HG03095 (cell line): ENCODE measurements around the gene ZFHX2.

Experiments used
- ATAC-seq: cut with Tn5 transposase; IDR thresholded peaks from one replicate; pipeline ENCODE4 v1.9.1; 2021; ENCODE audit warnings: moderate library complexity; ENCODE audit not compliant: unreplicated experiment

Gene ZFHX2

GRCh38 chr14:23573384-23574015 is 21.9 kb upstream of the ZFHX2 start:
- ATAC-seq, result no peak

GRCh38 chr14:23572836-23573235 is 21.3 kb upstream of the ZFHX2 start:
- ATAC-seq, result no peak

GRCh38 chr14:23572524-23572828 is 20.9 kb upstream of the ZFHX2 start:
- ATAC-seq, result no peak

GRCh38 chr14:23571701-23572523 is 20.3 kb upstream of the ZFHX2 start:
- ATAC-seq, result no peak

- no peak for ATAC-seq
Observed at GRCh38 chr14:23570806-23571483, 19.4 kb upstream of the ZFHX2 start.

- no peak for ATAC-seq
Observed at GRCh38 chr14:23569443-23570151, 18.0 kb upstream of the ZFHX2 start.

GRCh38 chr14:23568600-23569331 is 17.2 kb upstream of the ZFHX2 start:
- ATAC-seq, result no peak

- no peak for ATAC-seq
Observed at GRCh38 chr14:23568021-23568599, 16.5 kb upstream of the ZFHX2 start.

GRCh38 chr14:23567186-23568020 is 15.8 kb upstream of the ZFHX2 start, which contains the start of gene AP1G2:
Gene AP1G2 (minus strand): TSS chr14:23567791. CDS start chr14:23567314, 477 bp downstream.
- peak; percentile 84 for ATAC-seq

- peak; percentile 8 for ATAC-seq
Observed at GRCh38 chr14:23566778-23567185, 15.2 kb upstream of the ZFHX2 start.

GRCh38 chr14:23566112-23566777 is 14.7 kb upstream of the ZFHX2 start:
- no peak for ATAC-seq

- ATAC-seq, result no peak
Observed at GRCh38 chr14:23565626-23566025, 14.1 kb upstream of the ZFHX2 start.

GRCh38 chr14:23564876-23565275 is 13.3 kb upstream of the ZFHX2 start:
- no peak for ATAC-seq

GRCh38 chr14:23564181-23564812 is 12.7 kb upstream of the ZFHX2 start:
- no peak for ATAC-seq

- ATAC-seq, result no peak
Observed at GRCh38 chr14:23563473-23564180, 12.1 kb upstream of the ZFHX2 start.

- no peak for ATAC-seq
Observed at GRCh38 chr14:23562822-23563472, 11.4 kb upstream of the ZFHX2 start.
